HepG2 (cell line): ENCODE results near the gene ZNF571. TPM values are rescaled to one million over a fixed set of nuclear protein-coding genes. Genes with fewer than 3 reads are reported as not detected.

Experiments used
- CENPT ChIP-seq: sonication (generic); formaldehyde crosslinking; IDR thresholded peaks from 2 replicates; pipeline ENCODE4 v1.8.0; 2022; ENCODE audit warnings: low read depth, mild to moderate bottlenecking, moderate library complexity, missing genetic modification reagents
- GATAD2A ChIP-seq: IDR thresholded peaks from 2 replicates; pipeline ENCODE4 v1.6.1; 2016
- LBX2 ChIP-seq: sonication (generic); formaldehyde crosslinking; IDR thresholded peaks from 2 replicates; pipeline ENCODE4 v1.5.0; 2020; ENCODE audit warnings: missing genetic modification reagents, mild to moderate bottlenecking, borderline replicate concordance
- MNT ChIP-seq: fragments of 450-650 bp; IDR thresholded peaks from 2 replicates; pipeline ENCODE4 v1.6.1; 2016
- TBX2 ChIP-seq: sonication (generic); formaldehyde crosslinking; IDR thresholded peaks from 2 replicates; pipeline ENCODE4 v1.5.0; 2020; ENCODE audit warnings: missing genetic modification reagents, mild to moderate bottlenecking, borderline replicate concordance
- TFAP4 ChIP-seq: sonication (generic); IDR thresholded peaks from 2 replicates; pipeline ENCODE4 v1.6.1; 2016; ENCODE audit warnings: low read depth, borderline replicate concordance
- THAP11 ChIP-seq: IDR thresholded peaks from 2 replicates; pipeline ENCODE4 v1.6.1; 2016; ENCODE audit warnings: missing biosample characterization, missing genetic modification reagents
- TRAFD1 ChIP-seq: sonication (generic); formaldehyde crosslinking; IDR thresholded peaks from 2 replicates; pipeline ENCODE4 v1.5.1; 2020; ENCODE audit warnings: missing genetic modification reagents, mild to moderate bottlenecking, borderline replicate concordance
- ZBTB37 ChIP-seq: sonication (generic); formaldehyde crosslinking; IDR thresholded peaks from 2 replicates; pipeline ENCODE4 v1.4.0; 2020; ENCODE audit warnings: mild to moderate bottlenecking, missing genetic modification reagents
- ZNF256 ChIP-seq: sonication (generic); formaldehyde crosslinking; conservative IDR thresholded peaks from 2 replicates; pipeline ENCODE4 v1.4.0; 2020; ENCODE audit warnings: missing genetic modification reagents
- ZNF318 ChIP-seq: sonication (generic); formaldehyde crosslinking; IDR thresholded peaks from 2 replicates; pipeline ENCODE4 v1.4.0; 2020; ENCODE audit warnings: mild to moderate bottlenecking, missing genetic modification reagents
- ZNF430 ChIP-seq: sonication (generic); formaldehyde crosslinking; IDR thresholded peaks from 2 replicates; pipeline ENCODE4 v1.9.0; 2021; ENCODE audit warnings: mild to moderate bottlenecking, missing genetic modification reagents
- ZNF615 ChIP-seq: sonication (generic); formaldehyde crosslinking; IDR thresholded peaks from 2 replicates; pipeline ENCODE4 v1.5.0; 2020; ENCODE audit warnings: mild to moderate bottlenecking, missing genetic modification reagents, borderline replicate concordance
- polyA plus RNA-seq, 8 experiments: library from polyadenylated mRNA; depleted of rRNA in 3 of 8; stranded (reverse) in 7 of 8; unstranded in 1 of 8; fragments of >200 nt; fragmentation: Illumina TruSeq in 4 of 8; extraction: Trizol in 4 of 8; gene quantifications; 2 replicates each; pipeline versions ENCODE4 v1.2.1 to v1.2.3, GENCODE V29; 2011 to 2016; ENCODE audit warnings: low read depth in 4 of 8, missing spikeins in 1 of 8, mixed read lengths in 1 of 8; ENCODE audit not compliant: insufficient read depth in 1 of 8
- total RNA-seq, 5 experiments: library from RNA; depleted of rRNA; stranded (reverse); fragments of >200 nt; fragmentation: Illumina TruSeq; extraction: Trizol; gene quantifications; 2 replicates each; pipeline ENCODE4 v1.2.3, GENCODE V29; 2016; ENCODE audit warnings: low read depth in 1 of 5

ZNF571 gene
- total and polyA plus RNA-seq, 2 of the 13 experiments (the other 11 are each of a cell fraction or from before 2014, with no cell fraction given): 1.3 to 1.9 TPM

GRCh38 chr19:37594982-37595382, 390 bp upstream of the ZNF571 start (continued):
- TF ChIP-seq TFAP4 (no peak), ZBTB37 (CRISPR knock-in tag) (no peak), THAP11 (CRISPR knock-in tag) (peak; percentile 30; the same call in 1 of the 2 replicates), LBX2 (CRISPR knock-in tag) (no peak), ZNF615 (no peak), ZNF430 (CRISPR knock-in tag) (0 out of 2 replicates have a peak, but pooled peaks have one; percentile 38), TBX2 (no peak), CENPT (no peak), ZNF318 (CRISPR knock-in tag) (no peak), MNT (peak; percentile 12; the same call in 1 of the 2 replicates), ZNF256 (CRISPR knock-in tag) (no peak), TRAFD1 (no peak), GATAD2A (CRISPR knock-in tag) (no peak; the same call in 1 of the 2 replicates)
